ENCODE data around the gene ZNF581. TPM values are rescaled to one million over a fixed set of nuclear protein-coding genes. Genes with fewer than 3 reads are reported as not detected.

ZNF581 gene
- polyA plus RNA-seq, 4 donors, result 15.9 to 29.2 (median 23.3) TPM

DNA sequence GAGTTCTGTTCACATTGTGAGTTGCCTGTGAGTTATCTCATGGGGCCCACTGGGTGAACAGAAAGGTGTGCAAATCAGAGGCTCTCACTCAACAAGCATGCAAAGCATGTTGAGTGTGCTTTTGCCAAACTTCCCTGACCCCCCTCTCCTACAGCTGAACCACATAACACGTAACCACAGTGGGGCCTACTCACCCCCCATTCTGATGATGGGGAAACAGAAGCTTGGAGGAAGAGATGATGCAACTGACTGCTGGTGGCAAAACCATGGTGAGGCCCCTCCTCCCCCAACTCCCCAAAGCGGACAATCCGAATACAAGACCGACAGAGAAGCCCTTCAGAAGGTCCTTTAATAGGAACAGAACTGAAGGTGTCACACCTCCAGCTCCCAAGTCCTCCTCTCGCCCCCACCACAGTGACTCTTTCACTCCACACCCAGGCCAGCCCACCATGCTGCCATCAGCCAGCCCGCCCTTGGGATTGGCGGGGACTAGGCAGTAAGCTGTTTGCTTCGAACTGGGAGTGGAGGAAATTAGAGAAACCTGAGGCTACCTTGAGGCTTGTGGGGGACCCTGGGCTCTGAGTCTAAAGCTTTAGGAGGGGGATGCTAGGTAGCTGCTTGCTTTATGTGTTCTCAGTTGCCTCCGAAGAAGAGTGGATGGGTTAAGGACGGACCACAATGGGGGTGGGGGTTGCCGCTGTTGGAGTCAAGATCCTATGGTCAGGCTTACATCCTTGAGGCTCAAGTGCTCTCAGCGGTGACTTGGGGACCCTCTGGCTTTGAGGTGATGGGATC lies 22.8 kb upstream of the ZNF581 start:
- 88 to 96% (median 90%) methylated on average over 12 of the region's 12 CpGs for WGBS, 3 donors
- no peak for FAIRE-seq

DNA sequence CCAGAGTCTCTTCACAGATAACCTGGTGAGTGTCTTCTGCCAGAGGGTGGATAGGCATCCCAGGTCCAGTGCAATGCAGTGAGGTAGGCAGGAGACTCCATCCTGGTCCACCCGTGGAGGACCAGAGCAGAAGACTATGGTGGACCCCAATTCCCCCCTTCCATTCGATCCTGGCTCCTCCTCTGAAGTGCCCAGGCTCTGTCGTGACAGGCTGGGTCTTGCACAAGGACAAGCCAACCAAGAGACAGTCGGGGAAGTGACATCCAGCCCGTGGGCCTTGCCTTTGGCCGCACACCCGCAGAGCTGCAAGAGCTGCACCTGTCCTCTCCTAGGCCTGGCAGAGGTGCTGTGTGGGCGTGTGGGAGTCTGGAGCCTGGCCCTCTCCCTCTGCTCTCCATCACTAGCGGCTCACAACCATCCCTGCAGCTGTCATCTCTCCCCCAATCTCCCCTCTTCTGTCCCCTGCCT lies 22.2 kb upstream of the ZNF581 start:
- FAIRE-seq (no peak), DNase-seq (no peak)
- H3K27ac ChIP-seq (ENCODE audit: low read depth in 1 of 3, low read length in 2 of 3), result no peak overlapping the region
- WGBS, 3 donors, result 67 to 85% (median 76%) methylated on average over 8 to 9 of the region's 9 CpGs
- peaks cover 3 to 49% (median 4%) of the 10 kb centered on the region in 3 donors for H3K36me3 ChIP-seq (ENCODE audit: control insufficient read depth in 3 of 3, insufficient read depth in 2 of 3, low read depth in 1 of 3, low read length in 3 of 3)
- H3K4me3 ChIP-seq (ENCODE audit: low read depth in 1 of 3, low read length in 3 of 3), result no peak overlapping the region
- no peaks in the 10 kb centered on the region for H3K27me3 ChIP-seq (ENCODE audit: control insufficient read depth in 3 of 3, insufficient read depth in 3 of 3, low read length in 3 of 3)
- peaks cover 4 to 13% (median 5%) of the 10 kb centered on the region in 3 donors for H3K4me1 ChIP-seq (ENCODE audit: control insufficient read depth in 3 of 3, insufficient read depth in 2 of 3, low read depth in 1 of 3, low read length in 2 of 3)
- no peaks in the 10 kb centered on the region for H3K9me3 ChIP-seq (ENCODE audit: control insufficient read depth in 2 of 2, insufficient read depth in 1 of 2, low read depth in 1 of 2, low read length in 1 of 2)

More for the DNA sequence above, 22.8 kb upstream of the ZNF581 start:
- no peaks in the 10 kb centered on the region for H3K9me3 ChIP-seq (ENCODE audit: control insufficient read depth in 2 of 2, insufficient read depth in 1 of 2, low read depth in 1 of 2, low read length in 1 of 2)
- H3K27me3 ChIP-seq (ENCODE audit: control insufficient read depth in 3 of 3, insufficient read depth in 3 of 3, low read length in 3 of 3), result no peaks in the 10 kb centered on the region
- no peak overlapping the region for H3K27ac ChIP-seq (ENCODE audit: low read depth in 1 of 3, low read length in 2 of 3)
- no peak for DNase-seq
- H3K36me3 ChIP-seq (ENCODE audit: control insufficient read depth in 3 of 3, insufficient read depth in 2 of 3, low read depth in 1 of 3, low read length in 3 of 3), result peaks cover 3 to 53% (median 7%) of the 10 kb centered on the region in 3 donors
- H3K4me3 ChIP-seq (ENCODE audit: low read depth in 1 of 3, low read length in 3 of 3), result no peak overlapping the region
- H3K4me1 ChIP-seq (ENCODE audit: control insufficient read depth in 3 of 3, insufficient read depth in 2 of 3, low read depth in 1 of 3, low read length in 2 of 3), result peaks cover 4 to 13% (median 5%) of the 10 kb centered on the region in 3 donors

DNA sequence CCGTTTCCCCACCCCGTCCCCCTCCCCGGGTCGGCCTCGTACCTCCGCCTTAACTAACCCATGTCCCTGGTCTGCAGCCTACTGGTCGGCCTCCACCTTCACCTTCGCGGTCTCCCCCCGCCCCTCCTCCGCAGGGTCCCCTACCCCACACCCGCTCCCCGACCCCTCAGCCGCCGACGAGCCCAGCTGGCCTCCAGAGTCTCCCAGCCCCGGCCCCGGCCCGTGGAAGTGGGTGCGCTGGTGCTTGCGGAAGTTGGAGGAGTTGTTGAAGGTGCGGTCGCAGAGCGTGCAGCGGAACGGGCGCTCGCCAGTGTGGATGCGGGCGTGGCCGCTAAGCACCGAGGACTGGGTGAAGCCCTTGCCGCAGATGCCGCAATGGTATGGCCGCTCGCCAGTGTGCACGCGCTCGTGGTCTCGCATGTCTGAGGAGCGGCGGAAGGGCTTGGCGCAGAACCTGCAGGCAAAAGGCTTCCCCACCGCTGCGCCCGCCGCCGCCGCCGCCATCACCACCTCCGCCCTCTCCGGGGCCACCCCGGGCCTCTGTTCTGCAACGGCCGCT lies 21.7 kb upstream of the ZNF581 start:
- WGBS, 3 donors, result 95 to 97% (median 96%) methylated on average over 53 to 55 of the region's 55 CpGs
- Histone ChIP-seq H3K27me3 (ENCODE audit: control insufficient read depth in 3 of 3, insufficient read depth in 3 of 3, low read length in 3 of 3) (no peaks in the 10 kb centered on the region), H3K4me1 (ENCODE audit: control insufficient read depth in 3 of 3, insufficient read depth in 2 of 3, low read depth in 1 of 3, low read length in 2 of 3) (peaks cover 4 to 13% (median 5%) of the 10 kb centered on the region in 3 donors), H3K9me3 (ENCODE audit: control insufficient read depth in 2 of 2, insufficient read depth in 1 of 2, low read depth in 1 of 2, low read length in 1 of 2) (no peaks in the 10 kb centered on the region), H3K27ac (ENCODE audit: low read depth in 1 of 3, low read length in 2 of 3) (no peak overlapping the region), H3K4me3 (ENCODE audit: low read depth in 1 of 3, low read length in 3 of 3) (no peak overlapping the region), H3K36me3 (ENCODE audit: control insufficient read depth in 3 of 3, insufficient read depth in 2 of 3, low read depth in 1 of 3, low read length in 3 of 3) (peaks cover 0 to 44% (median 1%) of the 10 kb centered on the region in 3 donors)
- DNase-seq, result no peak
- FAIRE-seq, result no peak

DNA sequence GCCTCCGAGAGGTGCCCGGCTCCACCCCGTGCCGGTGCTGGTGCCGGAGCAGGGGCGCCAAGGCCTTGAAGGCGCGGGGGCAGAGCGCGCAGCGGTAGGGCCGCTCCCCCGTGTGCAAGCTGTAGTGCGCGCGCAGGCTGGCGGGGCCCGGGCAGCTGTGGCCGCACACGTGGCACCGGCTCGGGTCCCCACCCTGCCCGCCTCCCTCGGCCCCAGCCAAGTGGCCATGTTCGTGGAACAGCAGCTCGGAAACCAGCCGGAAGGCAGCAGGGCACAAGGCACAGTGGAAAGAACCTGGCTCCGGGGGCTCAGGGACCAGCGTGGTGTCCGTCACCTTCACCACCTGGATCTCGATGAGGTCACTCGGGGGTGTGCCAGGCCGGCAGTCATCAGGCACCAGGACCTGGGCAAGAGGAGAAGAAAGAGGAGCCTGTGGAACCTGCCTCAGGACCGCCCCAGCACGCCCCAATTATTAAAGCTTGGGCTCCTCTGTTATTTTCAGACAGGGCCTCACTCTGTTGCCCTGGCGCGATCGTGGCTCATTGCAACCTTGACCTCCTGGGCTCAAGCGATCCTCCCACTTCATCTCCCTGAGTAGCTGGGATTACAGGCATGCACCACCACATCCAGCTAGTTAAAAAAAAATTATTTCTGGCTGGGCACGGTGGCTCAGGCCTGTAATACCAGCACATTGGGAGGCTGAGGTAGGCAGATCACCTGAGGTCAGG lies 21.0 kb upstream of the ZNF581 start:
- no peak for DNase-seq
- Histone ChIP-seq H3K27ac (ENCODE audit: low read depth in 1 of 3, low read length in 2 of 3) (no peak overlapping the region), H3K4me1 (ENCODE audit: control insufficient read depth in 3 of 3, insufficient read depth in 2 of 3, low read depth in 1 of 3, low read length in 2 of 3) (peaks cover 4 to 13% (median 5%) of the 10 kb centered on the region in 3 donors), H3K27me3 (ENCODE audit: control insufficient read depth in 3 of 3, insufficient read depth in 3 of 3, low read length in 3 of 3) (no peaks in the 10 kb centered on the region), H3K36me3 (ENCODE audit: control insufficient read depth in 3 of 3, insufficient read depth in 2 of 3, low read depth in 1 of 3, low read length in 3 of 3) (peaks cover 0 to 38% (median 0%) of the 10 kb centered on the region in 3 donors), H3K4me3 (ENCODE audit: low read depth in 1 of 3, low read length in 3 of 3) (no peak overlapping the region), H3K9me3 (ENCODE audit: control insufficient read depth in 2 of 2, insufficient read depth in 1 of 2, low read depth in 1 of 2, low read length in 1 of 2) (no peaks in the 10 kb centered on the region)
- WGBS, 3 donors, result 93 to 95% (median 94%) methylated on average over 38 to 40 of the region's 40 CpGs
- no peak for FAIRE-seq

DNA sequence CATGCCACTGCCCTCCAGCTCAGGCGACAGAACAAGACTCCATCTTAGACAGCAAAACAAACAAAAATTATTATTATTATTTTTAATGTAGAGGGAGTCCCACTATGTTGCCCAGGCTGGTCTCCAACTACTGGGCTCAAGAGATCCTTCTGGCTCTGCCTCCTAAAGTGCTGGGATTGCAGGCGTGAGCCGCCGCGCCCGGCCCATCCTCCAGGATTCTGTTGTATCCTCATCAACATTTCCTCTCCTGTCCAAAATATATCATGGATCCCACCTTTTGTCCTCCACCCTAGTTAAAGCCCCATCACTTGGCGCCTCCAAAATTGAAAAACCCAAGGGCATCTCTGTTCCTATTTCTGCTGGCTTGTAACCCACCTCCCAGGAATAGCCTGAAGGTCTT lies 20.3 kb upstream of the ZNF581 start:
- Histone ChIP-seq H3K27me3 (ENCODE audit: control insufficient read depth in 3 of 3, insufficient read depth in 3 of 3, low read length in 3 of 3) (no peaks in the 10 kb centered on the region), H3K36me3 (ENCODE audit: control insufficient read depth in 3 of 3, insufficient read depth in 2 of 3, low read depth in 1 of 3, low read length in 3 of 3) (peaks cover 0 to 32% (median 0%) of the 10 kb centered on the region in 3 donors), H3K27ac (ENCODE audit: low read depth in 1 of 3, low read length in 2 of 3) (no peak overlapping the region), H3K4me3 (ENCODE audit: low read depth in 1 of 3, low read length in 3 of 3) (no peak overlapping the region), H3K9me3 (ENCODE audit: control insufficient read depth in 2 of 2, insufficient read depth in 1 of 2, low read depth in 1 of 2, low read length in 1 of 2) (no peaks in the 10 kb centered on the region), H3K4me1 (ENCODE audit: control insufficient read depth in 3 of 3, insufficient read depth in 2 of 3, low read depth in 1 of 3, low read length in 2 of 3) (peaks cover 4 to 13% (median 5%) of the 10 kb centered on the region in 3 donors)
- DNase-seq, result no peak
- no peak for FAIRE-seq
- 95 to 96% (median 96%) methylated on average over 7 of the region's 7 CpGs for WGBS, 3 donors

DNA sequence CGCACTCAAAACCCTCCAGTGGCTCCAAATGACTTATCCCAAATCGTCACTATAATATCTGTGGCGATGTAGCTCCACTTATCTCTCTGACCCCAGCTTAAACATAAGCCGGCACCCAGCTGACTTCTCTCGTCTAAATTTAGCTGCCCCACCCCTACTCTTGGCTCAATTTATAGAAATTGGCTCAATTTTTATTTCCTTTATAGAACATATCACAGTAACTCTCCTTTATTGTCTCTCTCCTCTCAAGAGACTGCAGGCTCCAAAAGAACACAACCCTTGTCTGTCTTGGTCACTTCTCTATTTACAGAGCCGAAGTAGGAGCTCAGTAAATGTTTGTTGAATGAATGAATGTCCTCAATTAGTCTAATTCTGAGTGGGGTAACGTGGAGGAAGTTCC lies 19.9 kb upstream of the ZNF581 start:
- H3K36me3 ChIP-seq (ENCODE audit: control insufficient read depth in 3 of 3, insufficient read depth in 2 of 3, low read depth in 1 of 3, low read length in 3 of 3), result peaks cover 0 to 30% (median 0%) of the 10 kb centered on the region in 3 donors
- peak overlapping the region in 1 of 3 donors; percentile 4 for H3K4me3 ChIP-seq (ENCODE audit: low read depth in 1 of 3, low read length in 3 of 3)
- DNase-seq, result no peak
- FAIRE-seq, result no peak
- H3K27ac ChIP-seq (ENCODE audit: low read depth in 1 of 3, low read length in 2 of 3), result peak overlapping the region in 2 of 3 donors; percentile 29 to 39
- no peaks in the 10 kb centered on the region for H3K27me3 ChIP-seq (ENCODE audit: control insufficient read depth in 3 of 3, insufficient read depth in 3 of 3, low read length in 3 of 3)
- H3K9me3 ChIP-seq (ENCODE audit: control insufficient read depth in 2 of 2, insufficient read depth in 1 of 2, low read depth in 1 of 2, low read length in 1 of 2), result no peaks in the 10 kb centered on the region
- H3K4me1 ChIP-seq (ENCODE audit: control insufficient read depth in 3 of 3, insufficient read depth in 2 of 3, low read depth in 1 of 3, low read length in 2 of 3), result peaks cover 4 to 13% (median 5%) of the 10 kb centered on the region in 3 donors
- 64 to 70% (median 68%) methylated on average over 7 of the region's 7 CpGs for whole genome bisulfite sequencing, 3 donors

DNA sequence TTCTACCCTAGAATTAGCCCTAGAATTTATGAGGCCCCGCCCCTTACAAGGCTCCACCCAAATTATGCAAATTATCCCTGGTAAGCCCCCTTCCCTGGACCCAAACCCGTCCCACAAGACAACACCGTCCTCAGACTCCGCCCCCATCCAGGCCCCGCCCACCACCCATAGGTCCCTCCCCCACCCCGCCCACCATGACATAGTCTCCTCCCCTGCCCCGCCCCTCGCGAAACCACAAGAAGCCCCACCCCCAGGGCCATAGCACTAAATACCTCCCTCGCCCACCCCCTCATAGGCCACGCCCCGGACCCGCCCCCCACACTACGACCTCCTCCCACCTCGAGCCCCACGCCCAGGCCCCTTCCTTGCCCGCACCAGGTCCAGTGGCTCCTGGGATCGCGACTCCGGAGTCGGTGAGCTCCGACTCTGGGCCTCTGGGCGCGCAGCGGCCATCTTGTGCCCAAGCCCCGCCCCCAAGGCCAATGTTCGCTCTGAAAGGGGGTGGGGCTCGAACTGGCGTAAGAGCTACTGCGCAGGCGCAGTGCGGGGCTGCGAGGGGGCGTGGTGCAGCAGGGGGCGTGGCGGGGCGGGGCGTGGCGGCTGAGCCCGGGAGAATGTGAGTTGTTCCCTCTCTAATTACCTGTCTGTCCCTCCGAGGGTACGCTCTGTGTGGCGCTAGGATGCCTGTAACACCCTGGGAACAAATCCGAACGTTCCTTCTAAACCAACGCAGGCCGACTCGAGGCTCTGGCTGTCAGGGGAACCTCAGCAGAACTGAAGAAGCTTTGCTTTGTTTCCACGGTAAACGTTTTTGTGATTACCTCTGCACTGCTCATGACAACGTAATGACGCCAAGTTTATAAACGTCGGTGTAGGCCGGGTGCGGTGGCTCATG lies 19.1 kb upstream of the ZNF581 start, which contains the start of gene ZNF784:
TSS of gene ZNF784 (minus strand) at position 458 of the 895 bp plus-strand sequence. CDS start at position 453, 5 bp downstream.
- FAIRE-seq, result no peak
- DNase-seq, result peak; percentile 92 to 96
- H3K27me3 ChIP-seq (ENCODE audit: control insufficient read depth in 3 of 3, insufficient read depth in 3 of 3, low read length in 3 of 3), result no peaks in the 10 kb centered on the region
- H3K4me3 ChIP-seq (ENCODE audit: low read depth in 1 of 3, low read length in 3 of 3), result peak within 1 kb of the TSS; percentile 51 to 67 (median 67)
- H3K36me3 ChIP-seq (ENCODE audit: control insufficient read depth in 3 of 3, insufficient read depth in 2 of 3, low read depth in 1 of 3, low read length in 3 of 3), result peaks cover 0 to 30% (median 0%) of the 10 kb centered on the region in 3 donors
- H3K9me3 ChIP-seq (ENCODE audit: control insufficient read depth in 2 of 2, insufficient read depth in 1 of 2, low read depth in 1 of 2, low read length in 1 of 2), result no peaks in the 10 kb centered on the region
- WGBS, 3 donors, result 0 to 1% (median 0%) methylated on average over 50 to 56 of the region's 56 CpGs
- peaks cover 4 to 13% (median 5%) of the 10 kb centered on the region in 3 donors for H3K4me1 ChIP-seq (ENCODE audit: control insufficient read depth in 3 of 3, insufficient read depth in 2 of 3, low read depth in 1 of 3, low read length in 2 of 3)
- H3K27ac ChIP-seq (ENCODE audit: low read depth in 1 of 3, low read length in 2 of 3), result peak within 1 kb of the TSS; percentile 86 to 98 (median 91)

All from small intestine (tissue), 7 donors.